Measurements from ENCODE around the gene DGKQ.

Gene DGKQ

DNA sequence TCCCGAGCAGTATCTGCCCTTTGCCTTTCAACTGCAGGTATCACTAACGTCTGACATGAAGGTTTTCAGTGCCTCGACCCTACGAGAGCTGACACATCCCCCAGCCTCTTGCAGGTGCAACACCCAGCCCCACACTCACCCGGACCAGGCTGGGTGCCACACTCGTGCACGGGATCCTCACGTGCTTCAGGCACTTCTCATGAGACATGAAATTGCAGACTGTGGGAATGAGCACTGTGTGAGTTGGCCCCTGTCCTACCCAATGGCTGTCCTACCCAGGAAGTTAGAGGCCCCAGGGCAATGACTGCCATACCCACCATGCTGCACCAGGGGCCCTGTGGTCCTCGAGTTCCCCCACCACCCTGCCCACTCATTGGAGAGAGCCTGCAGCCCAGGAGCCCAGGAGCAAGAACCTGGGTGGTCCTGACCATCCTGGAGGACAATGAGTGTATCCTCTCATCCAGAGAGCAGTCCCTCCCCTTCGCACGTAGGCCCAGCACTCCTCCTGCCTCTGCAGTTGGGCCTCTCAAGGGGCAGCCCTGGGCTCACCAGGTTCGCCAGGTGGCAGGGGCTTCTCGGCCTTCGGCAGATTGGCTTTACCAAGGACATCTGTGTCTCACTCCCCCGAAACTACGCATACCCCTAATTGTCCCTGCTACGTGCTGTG, 2.4 kb downstream of the DGKQ start:
- Histone ChIP-seq H3K4me1 (ENCODE audit: control insufficient read depth in 1 of 2, insufficient read depth in 1 of 2, low read depth in 1 of 2, low read length in 1 of 2) (peaks cover 8 to 17% of the 10 kb centered on the region in 2 experiments), H3K27me3 (peaks cover 74% of the 10 kb centered on the region), H3K9me3 (no peaks in the 10 kb centered on the region), H3K4me3 (ENCODE audit: low read depth in 1 of 2, low read length in 1 of 2) (no peak overlapping the region), H3K36me3 (peaks cover 18% of the 10 kb centered on the region), H3K27ac (no peak overlapping the region)
- TF ChIP-seq, protein P1, sequence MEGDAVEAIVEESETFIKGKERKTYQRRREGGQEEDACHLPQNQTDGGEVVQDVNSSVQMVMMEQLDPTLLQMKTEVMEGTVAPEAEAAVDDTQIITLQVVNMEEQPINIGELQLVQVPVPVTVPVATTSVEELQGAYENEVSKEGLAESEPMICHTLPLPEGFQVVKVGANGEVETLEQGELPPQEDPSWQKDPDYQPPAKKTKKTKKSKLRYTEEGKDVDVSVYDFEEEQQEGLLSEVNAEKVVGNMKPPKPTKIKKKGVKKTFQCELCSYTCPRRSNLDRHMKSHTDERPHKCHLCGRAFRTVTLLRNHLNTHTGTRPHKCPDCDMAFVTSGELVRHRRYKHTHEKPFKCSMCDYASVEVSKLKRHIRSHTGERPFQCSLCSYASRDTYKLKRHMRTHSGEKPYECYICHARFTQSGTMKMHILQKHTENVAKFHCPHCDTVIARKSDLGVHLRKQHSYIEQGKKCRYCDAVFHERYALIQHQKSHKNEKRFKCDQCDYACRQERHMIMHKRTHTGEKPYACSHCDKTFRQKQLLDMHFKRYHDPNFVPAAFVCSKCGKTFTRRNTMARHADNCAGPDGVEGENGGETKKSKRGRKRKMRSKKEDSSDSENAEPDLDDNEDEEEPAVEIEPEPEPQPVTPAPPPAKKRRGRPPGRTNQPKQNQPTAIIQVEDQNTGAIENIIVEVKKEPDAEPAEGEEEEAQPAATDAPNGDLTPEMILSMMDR (IDR thresholded peaks at IDR 0.05) = no peak

GRCh38 chr4:970046-970745, 3.2 kb downstream of the DGKQ start:
- Histone ChIP-seq H3K27ac (no peak overlapping the region), H3K4me3 (ENCODE audit: low read depth in 1 of 2, low read length in 1 of 2) (no peak overlapping the region), H3K27me3 (peaks cover 74% of the 10 kb centered on the region), H3K9me3 (no peaks in the 10 kb centered on the region), H3K4me1 (ENCODE audit: control insufficient read depth in 1 of 2, insufficient read depth in 1 of 2, low read depth in 1 of 2, low read length in 1 of 2) (peaks cover 8 to 17% of the 10 kb centered on the region in 2 experiments), H3K36me3 (peaks cover 25% of the 10 kb centered on the region)
- TF ChIP-seq, protein P1 (IDR thresholded peaks at IDR 0.05) = no peak

- TF ChIP-seq, protein P1 (IDR thresholded peaks at IDR 0.05) = no peak
- Histone ChIP-seq H3K27me3 (peaks cover 66% of the 10 kb centered on the region), H3K9me3 (no peaks in the 10 kb centered on the region), H3K36me3 (peaks cover 39% of the 10 kb centered on the region), H3K27ac (no peak overlapping the region), H3K4me3 (ENCODE audit: low read depth in 1 of 2, low read length in 1 of 2) (no peak overlapping the region), H3K4me1 (ENCODE audit: control insufficient read depth in 1 of 2, insufficient read depth in 1 of 2, low read depth in 1 of 2, low read length in 1 of 2) (peaks cover 8 to 14% of the 10 kb centered on the region in 2 experiments)
These were observed 4.6 kb downstream of the DGKQ start for GRCh38 chr4:968621-969394.

GRCh38 chr4:968221-968620, 5.1 kb downstream of the DGKQ start:
- Histone ChIP-seq H3K9me3 (no peaks in the 10 kb centered on the region), H3K36me3 (peaks cover 44% of the 10 kb centered on the region), H3K4me3 (ENCODE audit: low read depth in 1 of 2, low read length in 1 of 2) (no peak overlapping the region), H3K27ac (no peak overlapping the region), H3K27me3 (peaks cover 64% of the 10 kb centered on the region), H3K4me1 (ENCODE audit: control insufficient read depth in 1 of 2, insufficient read depth in 1 of 2, low read depth in 1 of 2, low read length in 1 of 2) (peaks cover 8 to 11% of the 10 kb centered on the region in 2 experiments)
- TF ChIP-seq, protein P1 (IDR thresholded peaks at IDR 0.05) = no peak

DNA sequence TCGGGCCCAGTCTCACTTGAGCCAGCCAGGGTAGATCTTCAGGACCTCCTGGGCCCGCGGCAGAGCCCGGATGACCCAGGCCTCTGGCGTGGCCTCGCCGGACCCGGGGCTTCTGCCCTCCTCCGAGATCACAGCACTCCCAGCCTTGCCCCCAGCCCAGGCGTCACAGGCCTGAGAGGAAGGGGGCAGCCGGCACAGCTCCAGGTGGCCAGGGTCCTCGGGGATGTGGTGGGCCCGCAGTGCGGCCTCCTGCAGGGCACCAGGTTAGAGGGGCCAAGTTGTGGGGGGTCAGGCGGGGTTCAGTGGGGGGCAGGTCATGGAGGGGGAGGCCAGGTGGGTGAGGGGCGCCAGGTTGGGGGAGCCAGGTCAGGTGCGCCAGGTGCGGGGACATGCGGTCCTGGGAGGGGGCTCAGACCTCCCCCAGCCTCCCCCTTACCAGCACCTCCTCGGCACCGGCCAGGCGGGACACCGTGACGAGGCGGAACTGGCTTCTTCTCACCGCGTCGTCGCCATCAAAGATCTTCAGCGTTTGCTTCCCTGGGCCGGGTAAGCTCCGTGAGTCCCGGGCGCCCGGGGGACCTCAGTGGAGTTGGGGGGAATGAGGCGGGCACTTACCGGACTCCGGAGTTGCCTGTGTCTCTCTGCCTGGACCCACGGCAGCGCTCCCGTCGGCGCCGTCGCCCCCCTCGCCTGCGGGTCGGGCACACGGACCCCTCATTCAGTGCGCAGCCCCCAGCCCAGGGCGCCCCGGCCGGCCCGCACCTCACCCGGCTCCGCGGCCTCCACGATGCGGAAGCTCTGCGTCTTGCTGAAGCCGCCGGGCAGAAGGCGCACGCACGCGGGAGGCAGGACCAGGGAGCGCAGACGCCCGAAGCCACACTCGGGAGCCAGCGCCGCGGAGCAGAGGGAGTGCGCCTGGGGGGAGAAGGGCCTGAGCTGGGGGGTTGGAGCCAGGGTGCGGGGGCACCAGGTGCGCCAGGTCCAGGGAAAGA, 6.0 kb downstream of the DGKQ start:
- Histone ChIP-seq H3K27me3 (peaks cover 58% of the 10 kb centered on the region), H3K36me3 (peaks cover 53% of the 10 kb centered on the region), H3K27ac (no peak overlapping the region), H3K4me3 (ENCODE audit: low read depth in 1 of 2, low read length in 1 of 2) (no peak overlapping the region), H3K4me1 (ENCODE audit: control insufficient read depth in 1 of 2, insufficient read depth in 1 of 2, low read depth in 1 of 2, low read length in 1 of 2) (peaks cover 3 to 5% of the 10 kb centered on the region in 2 experiments), H3K9me3 (no peaks in the 10 kb centered on the region)
- TF ChIP-seq, protein P1 (IDR thresholded peaks at IDR 0.05) = no peak

All from neutrophil (primary cell).